Adrenal gland (tissue), 12 donors: Measurements from ENCODE around the gene YIF1B. TPM values are rescaled to one million over a fixed set of nuclear protein-coding genes. Genes with fewer than 3 reads are reported as not detected.

Experiments
- DNase-seq, 7 donors: peaks; one replicate each; pipeline ENCODE4 v3.0.0-alpha.2; 2019 to 2020
- H3K27ac ChIP-seq, 5 donors: fragments of 200-600 bp; sonication (generic) in 4 of 5; 1 replicate in 3 of 5; 2 replicates in 2 of 5; pipeline versions ENCODE4 v1.5.1 to v1.8.0; 2016 to 2020; ENCODE audit warnings: mild to moderate bottlenecking in 1 of 5
- H3K27me3 ChIP-seq: fragments of 200-600 bp; 2 replicates; pipeline ENCODE4 v1.8.0; 2021
- H3K36me3 ChIP-seq, 2 donors: fragments of 200-600 bp; replicated peaks in 1 of 2; 1 replicate in 1 of 2; 2 replicates in 1 of 2; pipeline versions ENCODE4 v1.5.1 to v1.8.0; 2018 to 2022
- H3K4me1 ChIP-seq, 2 donors: fragments of 200-600 bp; replicated peaks in 1 of 2; 1 replicate in 1 of 2; 2 replicates in 1 of 2; pipeline versions ENCODE4 v1.5.1 to v1.8.0; 2018 to 2021
- H3K4me3 ChIP-seq, 4 donors: fragments of 200-600 bp; sonication (generic) in 3 of 4; one replicate each; pipeline ENCODE4 v1.5.1; 2016 to 2018
- H3K9me3 ChIP-seq, 3 donors: fragments of 200-600 bp; sonication (generic) in 1 of 3; replicated peaks in 1 of 3; 1 replicate in 2 of 3; 2 replicates in 1 of 3; pipeline versions ENCODE4 v1.5.1 to v1.8.0; 2016 to 2021
- CTCF ChIP-seq, 6 experiments: fragments of 450-650 bp in 4 of 6; fragments of 200-600 bp in 2 of 6; sonication (generic) in 1 of 6; IDR thresholded peaks; 1 replicate in 5 of 6; 2 replicates in 1 of 6; pipeline versions ENCODE4 v1.5.1 to v1.8.0; 2016 to 2021; ENCODE audit warnings: antibody characterized with exemption in 6 of 6, mild to moderate bottlenecking in 2 of 6, moderate library complexity in 1 of 6
- POLR2A ChIP-seq, 2 donors: fragments of 450-650 bp; IDR thresholded peaks; one replicate each; pipeline ENCODE4 v1.6.1; 2017; ENCODE audit warnings: antibody characterized with exemption in 2 of 2, mild to moderate bottlenecking in 2 of 2, moderate library complexity in 1 of 2
- WGBS, 4 donors: extraction: QIAGEN DNeasy Blood & Tissue Kit in 2 of 4; methylation state at CpG; one replicate each; pipeline versions ENCODE4 v1.1.5 to v1.1.7; 2013 to 2017; 5-methylcytosine and 5-hydroxymethylcytosine counted together
- intact Hi-C, 2 donors: fragments of 100-400 bp; cut with DNase I; formaldehyde crosslinking; loops; one replicate each; pipeline versions ENCODE4 v1.14.1 to v1.15.0; 2022 to 2023
- polyA plus RNA-seq, 3 donors: library from polyadenylated mRNA; stranded (reverse); fragments of 200-250 nt in 2 of 3; fragments of 350-450 nt in 1 of 3; fragmentation: Illumina TruSeq in 1 of 3; extraction: RNeasy Lipid Tissue Mini Kit (QIAGEN cat#74804) in 1 of 3; gene quantifications; one replicate each; pipeline ENCODE4 v1.2.3, GENCODE V29; 2013 to 2014
- total RNA-seq, 9 donors: library from RNA; depleted of rRNA in 4 of 9; stranded (reverse); fragments of >200 nt in 4 of 9; fragments of 120-200 nt in 1 of 9; fragmentation: NEBNext Ultra II Directional in 1 of 9; extraction: Animal tissue kit (Norgen Biotek cat#: 25700) in 1 of 9; gene quantifications; one replicate each; pipeline versions ENCODE4 v1.1.0 to v1.2.4, GENCODE V29; 2013 to 2023
- donor health status: healthy with polysubstance abuse.
- donor health status: Bipolar disorder and iron deficiency.
- donor health status: DM: yes; HTN: yes; CAD: no.
- donor health status: DM: no; HTN: no; CAD: no.
- donor health status: DM: no; HTN: no; CAD: no.
- donor health status: DM: yes; HTN: yes; CAD: no.

The YIF1B gene
- total and polyA plus RNA-seq, 12 donors, result 23.5 to 57.0 (median 39.6) TPM

GRCh38 chr19:38321646-38322196 is 6.0 kb upstream of the YIF1B start:
- TF ChIP-seq CTCF (IDR thresholded peaks at IDR 0.05) (no peak), POLR2A (IDR thresholded peaks at IDR 0.05) (peak in 1 of 2 donors; percentile 21)
- Histone ChIP-seq H3K9me3 (no peaks in the 10 kb centered on the region), H3K27ac (peak overlapping the region in 3 of 5 donors; percentile 6 to 82 (median 75)), H3K27me3 (no peaks in the 10 kb centered on the region), H3K36me3 (peaks cover 0 to 7% of the 10 kb centered on the region in 2 donors), H3K4me3 (peak overlapping the region in 1 of 4 donors; percentile 66), H3K4me1 (peaks cover 24 to 34% of the 10 kb centered on the region in 2 donors)
- DNase-seq, result peak in 6 of 7 donors; percentile 77 to 90 (median 81)
- WGBS, 4 donors, result 10 to 34% (median 32%) methylated on average over 3 to 11 of the region's 11 CpGs
- intact Hi-C loops, result loop anchor here (5.0 to 10.0 kb wide), 2 partner anchors 79 to 417 kb away; partner anchors contain the start of genes SIPA1L3 (in 1 of the 2) and WDR87 (in 1 of the 2)

GRCh38 chr19:38320969-38321339 is 5.2 kb upstream of the YIF1B start:
- H3K4me1 ChIP-seq, result peaks cover 28 to 34% of the 10 kb centered on the region in 2 donors
- no peaks in the 10 kb centered on the region for H3K27me3 ChIP-seq
- H3K27ac ChIP-seq, result peak overlapping the region in 2 of 5 donors; percentile 75 to 82
- H3K4me3 ChIP-seq, result peak overlapping the region in 1 of 4 donors; percentile 66
- intact Hi-C loops, result loop anchor here (5.0 to 10.0 kb wide), 2 partner anchors 79 to 416 kb away; partner anchors contain the start of genes SIPA1L3 (in 1 of the 2) and WDR87 (in 1 of the 2)
- H3K9me3 ChIP-seq, result no peaks in the 10 kb centered on the region
- H3K36me3 ChIP-seq, result no peaks in the 10 kb centered on the region
- WGBS, 4 donors, result 75 to 94% (median 92%) methylated on average over 2 to 3 of the region's 3 CpGs
- TF ChIP-seq POLR2A (IDR thresholded peaks at IDR 0.05) (no peak), CTCF (IDR thresholded peaks at IDR 0.05) (no peak)
- no peak for DNase-seq

GRCh38 chr19:38319421-38320258 is 3.9 kb upstream of the YIF1B start, which contains the start of gene KCNK6:
KCNK6 (plus strand) TSS chr19:38319845; CDS start chr19:38319951, 106 bp downstream.
- Histone ChIP-seq H3K36me3 (no peaks in the 10 kb centered on the region), H3K27ac (peak within 1 kb of the TSS in 4 of 5 donors; percentile 48 to 84 (median 64)), H3K9me3 (no peaks in the 10 kb centered on the region), H3K4me3 (peak within 1 kb of the TSS in 3 of 4 donors; percentile 25 to 66 (median 62)), H3K4me1 (peaks cover 34 to 41% of the 10 kb centered on the region in 2 donors), H3K27me3 (no peaks in the 10 kb centered on the region)
- peak in 3 of 7 donors; percentile 31 to 51 (median 37) for DNase-seq
- TF ChIP-seq POLR2A (IDR thresholded peaks at IDR 0.05) (peak in 1 of 2 donors; percentile 9), CTCF (IDR thresholded peaks at IDR 0.05) (no peak)
- intact Hi-C loops, result loop anchor here (5.0 to 10.0 kb wide), 2 partner anchors 77 to 415 kb away; partner anchors contain the start of genes SIPA1L3 (in 1 of the 2) and WDR87 (in 1 of the 2)
- WGBS, 4 donors, result 4 to 6% (median 4%) methylated on average over 18 to 76 of the region's 76 CpGs

- 40 to 59% (median 50%) methylated on average over 4 to 6 of the region's 6 CpGs for whole genome bisulfite sequencing, 4 donors
- Histone ChIP-seq H3K4me1 (peaks cover 34 to 41% of the 10 kb centered on the region in 2 donors), H3K36me3 (no peaks in the 10 kb centered on the region), H3K27ac (peak overlapping the region in 2 of 5 donors; percentile 34 to 73), H3K4me3 (no peak overlapping the region), H3K9me3 (no peaks in the 10 kb centered on the region), H3K27me3 (no peaks in the 10 kb centered on the region)
- no peak for TF ChIP-seq CTCF (IDR thresholded peaks at IDR 0.05)
- TF ChIP-seq POLR2A (IDR thresholded peaks at IDR 0.05), result no peak
- intact Hi-C loops, result no loop called here
- DNase-seq, result peak in 1 of 7 donors; percentile 24
These were observed 2.9 kb upstream of the YIF1B start for GRCh38 chr19:38318660-38319059.
